HG03280 (cell line): ENCODE results near the gene SGSM1.

ENCODE experiments used
- ATAC-seq: cut with Tn5 transposase; IDR thresholded peaks from one replicate; pipeline ENCODE4 v1.9.1; 2021; ENCODE audit warnings: mild to moderate bottlenecking, moderate library complexity; ENCODE audit not compliant: unreplicated experiment

SGSM1 gene, protein sequence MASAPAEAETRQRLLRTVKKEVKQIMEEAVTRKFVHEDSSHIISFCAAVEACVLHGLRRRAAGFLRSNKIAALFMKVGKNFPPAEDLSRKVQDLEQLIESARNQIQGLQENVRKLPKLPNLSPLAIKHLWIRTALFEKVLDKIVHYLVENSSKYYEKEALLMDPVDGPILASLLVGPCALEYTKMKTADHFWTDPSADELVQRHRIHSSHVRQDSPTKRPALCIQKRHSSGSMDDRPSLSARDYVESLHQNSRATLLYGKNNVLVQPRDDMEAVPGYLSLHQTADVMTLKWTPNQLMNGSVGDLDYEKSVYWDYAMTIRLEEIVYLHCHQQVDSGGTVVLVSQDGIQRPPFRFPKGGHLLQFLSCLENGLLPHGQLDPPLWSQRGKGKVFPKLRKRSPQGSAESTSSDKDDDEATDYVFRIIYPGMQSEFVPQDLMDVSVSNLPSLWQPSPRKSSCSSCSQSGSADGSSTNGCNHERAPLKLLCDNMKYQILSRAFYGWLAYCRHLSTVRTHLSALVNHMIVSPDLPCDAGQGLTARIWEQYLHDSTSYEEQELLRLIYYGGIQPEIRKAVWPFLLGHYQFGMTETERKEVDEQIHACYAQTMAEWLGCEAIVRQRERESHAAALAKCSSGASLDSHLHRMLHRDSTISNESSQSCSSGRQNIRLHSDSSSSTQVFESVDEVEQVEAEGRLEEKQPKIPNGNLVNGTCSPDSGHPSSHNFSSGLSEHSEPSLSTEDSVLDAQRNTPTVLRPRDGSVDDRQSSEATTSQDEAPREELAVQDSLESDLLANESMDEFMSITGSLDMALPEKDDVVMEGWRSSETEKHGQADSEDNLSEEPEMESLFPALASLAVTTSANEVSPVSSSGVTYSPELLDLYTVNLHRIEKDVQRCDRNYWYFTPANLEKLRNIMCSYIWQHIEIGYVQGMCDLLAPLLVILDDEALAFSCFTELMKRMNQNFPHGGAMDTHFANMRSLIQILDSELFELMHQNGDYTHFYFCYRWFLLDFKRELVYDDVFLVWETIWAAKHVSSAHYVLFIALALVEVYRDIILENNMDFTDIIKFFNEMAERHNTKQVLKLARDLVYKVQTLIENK

GRCh38 chr22:24805790-24806662, at the start of gene SGSM1:
Gene SGSM1, plus strand, starts transcription at chr22:24806211. Its CDS starts 115 bp downstream, at chr22:24806326.
- peak; percentile 72 for ATAC-seq

GRCh38 chr22:24758164-24758799, 47.7 kb upstream of the SGSM1 start:
- ATAC-seq: no peak

- ATAC-seq: no peak
These were observed 46.2 kb upstream of the SGSM1 start for GRCh38 chr22:24759765-24760164.

DNA sequence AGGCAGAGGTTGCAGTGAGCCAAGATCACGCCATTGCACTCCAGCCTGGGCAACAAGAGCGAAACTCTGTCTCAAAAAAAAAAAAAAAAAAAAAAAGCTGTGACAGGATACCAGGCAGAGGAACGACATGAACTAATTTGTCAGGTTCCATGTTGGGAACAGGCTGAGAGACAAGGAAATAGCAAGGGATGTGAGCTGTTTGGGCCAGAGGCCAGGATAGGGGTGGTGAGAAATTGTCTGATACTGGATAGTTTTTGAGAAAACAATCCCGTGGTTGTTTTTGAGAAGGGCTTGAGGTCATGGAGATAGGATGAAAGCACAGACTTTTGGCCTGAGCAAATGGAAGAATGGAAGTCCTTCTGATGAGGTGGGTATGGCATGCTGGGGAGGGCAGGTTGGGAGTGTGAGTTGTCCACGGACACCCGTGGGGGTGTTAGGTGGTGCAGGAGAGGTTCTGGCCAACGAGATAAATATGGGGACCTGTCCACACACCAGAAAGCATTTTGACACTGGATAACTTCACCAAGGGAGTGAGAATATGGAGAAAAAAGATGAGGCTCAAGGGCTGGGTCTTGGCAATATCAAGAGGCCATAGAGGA, 45.2 kb upstream of the SGSM1 start:
- no peak for ATAC-seq

DNA sequence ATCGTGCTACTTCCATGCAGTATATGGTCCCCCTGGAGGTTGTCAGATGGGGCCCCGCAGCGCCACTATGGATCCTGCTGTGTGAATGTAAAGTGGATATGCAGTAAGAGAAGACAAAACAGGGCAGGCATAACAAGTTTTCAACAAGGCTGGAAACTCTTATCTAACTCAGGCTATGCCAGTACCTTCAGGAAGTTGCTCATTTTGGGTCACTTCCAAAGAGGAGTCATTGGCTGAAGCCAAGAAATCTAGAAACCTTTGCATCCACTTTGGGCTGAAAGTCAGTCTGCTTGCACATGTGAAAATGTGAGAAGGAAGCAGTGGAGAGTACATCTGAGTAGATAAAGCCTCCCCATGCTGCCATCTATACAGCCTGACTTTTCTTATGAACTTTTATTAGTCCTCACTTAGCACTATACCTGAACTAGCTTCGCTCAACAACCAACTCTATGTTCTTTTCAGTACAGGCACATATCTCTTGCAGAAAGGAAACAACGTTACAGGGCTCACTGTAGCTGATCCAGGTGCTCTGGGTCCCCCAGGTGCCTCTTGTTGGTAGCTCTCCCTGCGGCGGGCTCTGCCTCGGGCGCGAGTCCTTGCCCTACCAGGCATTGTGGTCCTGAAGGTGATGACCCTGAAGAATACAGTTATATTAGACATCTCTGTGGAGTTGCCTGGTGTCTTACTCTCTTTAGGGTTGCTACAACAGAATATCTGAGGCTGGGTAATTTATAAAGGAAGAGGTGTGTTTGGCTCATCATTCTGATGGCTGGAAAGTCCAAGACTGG, 43.9 kb upstream of the SGSM1 start:
- no peak for ATAC-seq

- ATAC-seq: no peak
These were observed 42.0 kb upstream of the SGSM1 start for GRCh38 chr22:24763872-24764485.

DNA sequence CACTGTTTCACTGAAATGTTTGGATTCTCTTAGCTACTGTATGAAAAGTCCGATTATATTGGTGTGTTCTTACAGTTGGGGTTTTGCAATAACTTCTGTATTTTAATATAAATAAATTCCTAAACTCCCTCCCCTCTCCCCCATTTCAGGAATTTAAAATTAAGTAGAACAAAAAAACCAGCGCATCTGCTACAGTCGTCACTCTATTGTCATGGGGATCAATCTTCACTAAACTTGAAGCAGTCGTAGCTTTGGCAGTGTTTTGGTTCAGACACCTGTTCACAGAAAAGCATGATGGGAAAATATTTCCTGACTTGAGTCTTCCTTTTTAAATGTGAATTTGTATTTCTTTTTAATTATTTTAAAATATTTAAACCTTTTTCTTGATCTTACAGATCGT, 40.8 kb upstream of the SGSM1 start:
- no peak for ATAC-seq

- ATAC-seq: no peak
These were observed 37.3 kb upstream of the SGSM1 start for GRCh38 chr22:24768537-24769374.

GRCh38 chr22:24772493-24773220, 33.4 kb upstream of the SGSM1 start:
- no peak for ATAC-seq

- no peak for ATAC-seq
These were observed 30.1 kb upstream of the SGSM1 start for GRCh38 chr22:24775769-24776492.

- no peak for ATAC-seq
These were observed 29.5 kb upstream of the SGSM1 start for GRCh38 chr22:24776525-24776924.

DNA sequence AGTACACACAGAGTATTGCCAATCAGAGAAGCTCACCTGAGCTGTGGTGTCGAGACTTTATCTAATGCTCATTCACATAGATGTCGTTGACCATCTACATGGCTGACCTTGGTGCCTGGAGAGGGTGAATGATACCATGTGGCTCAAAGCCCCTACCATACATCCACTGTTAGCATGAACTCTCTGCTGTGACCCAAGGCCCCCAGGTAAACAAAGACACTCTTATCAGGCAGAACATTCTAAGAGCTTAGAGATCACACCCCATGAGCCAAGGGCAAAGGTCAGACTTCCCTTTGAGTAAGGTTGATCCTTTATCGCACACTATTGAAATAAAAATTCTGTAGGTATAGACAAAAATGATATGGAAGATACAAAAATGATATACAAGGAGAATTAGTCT, 16.5 kb upstream of the SGSM1 start:
- no peak for ATAC-seq

DNA sequence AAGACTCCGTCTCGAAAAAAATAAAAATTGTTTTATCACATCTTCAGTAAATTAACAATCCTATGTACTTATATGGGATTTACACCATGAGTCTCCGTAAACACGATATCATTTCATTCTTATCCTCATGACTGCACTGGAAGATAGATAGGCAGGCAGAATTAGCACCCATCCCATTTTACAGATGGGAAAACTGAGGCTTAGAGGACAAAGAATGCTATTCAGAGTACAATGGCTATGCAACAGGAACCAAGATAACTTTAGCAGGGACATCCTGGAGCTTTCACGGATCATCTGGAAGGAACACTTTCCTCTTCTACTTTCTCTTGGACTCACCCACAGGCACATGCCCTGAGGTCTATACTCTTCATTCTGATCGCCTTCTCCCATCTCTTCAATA, 14.6 kb upstream of the SGSM1 start:
- ATAC-seq: no peak

DNA sequence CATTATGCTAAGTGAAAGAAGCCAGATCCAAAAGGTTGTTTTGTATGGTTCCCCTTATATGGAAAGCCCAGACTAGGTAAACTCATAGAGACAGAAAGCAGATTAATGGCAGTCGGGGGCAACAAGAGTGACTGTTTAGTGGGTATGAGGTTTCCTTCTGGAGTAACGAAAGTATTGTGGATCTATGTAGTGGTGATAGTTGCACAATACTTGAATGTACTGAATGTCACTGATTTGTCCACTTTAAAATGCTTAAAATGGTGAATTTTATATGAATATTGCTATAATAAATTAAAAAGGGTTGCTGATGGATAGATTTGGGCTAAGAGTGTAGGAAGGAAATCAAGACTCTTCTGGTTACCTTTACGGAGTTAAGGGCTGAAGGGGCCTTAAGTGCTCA, 10.0 kb upstream of the SGSM1 start:
- no peak for ATAC-seq

- no peak for ATAC-seq
These were observed 9.2 kb upstream of the SGSM1 start for GRCh38 chr22:24796860-24797259.

- ATAC-seq: no peak
These were observed 4.0 kb upstream of the SGSM1 start for GRCh38 chr22:24801901-24802465.
